Endothelial cell of umbilical vein (primary cell): ENCODE results near the gene MEI4. TPM values are rescaled to one million over a fixed set of nuclear protein-coding genes. Genes with fewer than 3 reads are reported as not detected.
A peak's percentile ranks its signal among the peaks of the same experiment; 100 is the strongest.

ENCODE experiments used
- BruUV-seq: library from RNA; stranded (reverse); fragments of 400-500 nt; replicated peaks from 2 replicates; lab custom pipeline; 2021; lab: Mats Ljungman, UMichigan
- CTCF ChIA-PET: fragments of 300-600, 350-600 bp; sonication (Branson Sonifier 250); formaldehyde crosslinking; loops from one replicate; lab custom pipeline; 2021; ENCODE audit warnings: antibody characterized with exemption, inconsistent platforms; lab: Charles Lee
- POLR2A ChIA-PET: fragments of 300-600, 350-600 bp; sonication (Branson Sonifier 250); formaldehyde crosslinking; loops from one replicate; lab custom pipeline; 2021; ENCODE audit warnings: antibody characterized with exemption, inconsistent platforms; lab: Charles Lee
- DNase-seq: peaks from one replicate; pipeline ENCODE4 v3.0.0-alpha.2; 2011; ENCODE audit warnings: low read depth, low spot score
- FAIRE-seq: peaks from 2 replicates; lab custom pipeline; 2011; peaks lifted over from hg19 to GRCh38; lab: Jason Lieb, UNC
- H2AFZ ChIP-seq: 2 replicates; pipeline ENCODE4 v1.6.0; 2012; ENCODE audit warnings: low read depth, low read length, control low read depth, inconsistent platforms
- H3K27ac ChIP-seq: 2 replicates; pipeline ENCODE4 v1.5.1; 2011; ENCODE audit warnings: low read depth, mild to moderate bottlenecking, control low read depth, low read length, moderate library complexity; ENCODE audit not compliant: insufficient read depth
- H3K27me3 ChIP-seq, 2 experiments: 2 replicates each; pipeline versions ENCODE4 v1.6.0 to v1.6.1; 2011; ENCODE audit warnings: low read length in 2 of 2, mixed read lengths in 1 of 2; ENCODE audit not compliant: control insufficient read depth in 2 of 2, insufficient read depth in 2 of 2
- H3K36me3 ChIP-seq, 2 experiments: 2 replicates in 1 of 2; 3 replicates in 1 of 2; pipeline ENCODE4 v1.5.1; 2011; ENCODE audit warnings: low read length in 2 of 2, mild to moderate bottlenecking in 1 of 2, moderate library complexity in 1 of 2; ENCODE audit not compliant: control insufficient read depth in 2 of 2, insufficient read depth in 2 of 2; ENCODE audit errors: extremely low read depth in 1 of 2
- H3K4me1 ChIP-seq: 3 replicates; pipeline ENCODE4 v1.5.1; 2011; ENCODE audit warnings: mild to moderate bottlenecking, low read length; ENCODE audit not compliant: control insufficient read depth, insufficient read depth; ENCODE audit errors: extremely low read depth
- H3K4me2 ChIP-seq: 2 replicates; pipeline ENCODE4 v1.6.1; 2011; ENCODE audit warnings: low read length, control low read depth, mixed read lengths; ENCODE audit not compliant: insufficient read depth
- H3K4me3 ChIP-seq, 3 experiments: fragments of 200-600 bp in 1 of 3; sonication (generic), shearing (Covaris generic) in 1 of 3; replicated peaks in 1 of 3; 2 replicates each; pipeline ENCODE4 v1.5.1; 2011 to 2016; ENCODE audit warnings: control low read depth in 3 of 3, low read length in 3 of 3, mild to moderate bottlenecking in 2 of 3, inconsistent platforms in 1 of 3, low read depth in 1 of 3, moderate library complexity in 1 of 3; ENCODE audit not compliant: insufficient read depth in 1 of 3
- H3K79me2 ChIP-seq: 2 replicates; pipeline ENCODE4 v1.6.0; 2012; ENCODE audit warnings: low read length, inconsistent platforms; ENCODE audit not compliant: control insufficient read depth, insufficient read depth
- H3K9ac ChIP-seq: replicated peaks from 2 replicates; pipeline ENCODE3; 2011; ENCODE audit warnings: low read length, control low read depth; ENCODE audit not compliant: insufficient read depth; ENCODE audit errors: extremely low read depth
- H3K9me1 ChIP-seq: replicated peaks from 3 replicates; pipeline ENCODE4 v1.6.0; 2011; ENCODE audit warnings: mild to moderate bottlenecking, low read length; ENCODE audit not compliant: control insufficient read depth, insufficient read depth; ENCODE audit errors: extremely low read depth
- H3K9me3 ChIP-seq: replicated peaks from 2 replicates; pipeline ENCODE4 v1.5.1; 2012; ENCODE audit warnings: low read length, inconsistent platforms; ENCODE audit not compliant: control insufficient read depth, insufficient read depth
- H4K20me1 ChIP-seq: replicated peaks from 2 replicates; pipeline ENCODE3; 2011; ENCODE audit warnings: mild to moderate bottlenecking, low read length; ENCODE audit not compliant: control insufficient read depth, insufficient read depth; ENCODE audit errors: extremely low read depth
- CTCF ChIP-seq, 2 donors: IDR thresholded peaks; 1 replicate in 1 of 2; 2 replicates in 1 of 2; pipeline ENCODE4 v1.5.1; 2011; ENCODE audit warnings: low read length in 2 of 2, mild to moderate bottlenecking in 2 of 2, moderate library complexity in 2 of 2, control low read depth in 1 of 2, inconsistent platforms in 1 of 2, low read depth in 1 of 2; ENCODE audit not compliant: insufficient read depth in 1 of 2; ENCODE audit errors: extremely low read depth in 1 of 2
- MAX ChIP-seq: IDR thresholded peaks from 2 replicates; pipeline ENCODE4 v1.6.1; 2011; ENCODE audit not compliant: insufficient read depth, insufficient read length
- MYC ChIP-seq: IDR thresholded peaks from one replicate; pipeline ENCODE4 v1.6.1; 2011; ENCODE audit warnings: mild to moderate bottlenecking, low read depth, low read length
- POLR2AphosphoS5 ChIP-seq: IDR thresholded peaks from 2 replicates; pipeline ENCODE4 v1.6.1; 2012; ENCODE audit warnings: low read depth, mild to moderate bottlenecking, control low read depth, low read length, moderate library complexity; ENCODE audit not compliant: insufficient read depth
- dilution Hi-C: fragments of 300-500 bp; cut with MboI; formaldehyde crosslinking; loops from one replicate; pipeline ENCODE4 v1.15.0; 2019; ENCODE audit warnings: low sequenced_read_pairs; ENCODE audit not compliant: extremely low pct_ligation_motif_present
- intact Hi-C: fragments of 100-400 bp; cut with micrococcal nuclease; formaldehyde crosslinking; loops from one replicate; pipeline ENCODE4 v1.10.0; 2022
- polyA plus RNA-seq, 4 experiments: library from polyadenylated mRNA; depleted of rRNA in 3 of 4; stranded (reverse) in 3 of 4; unstranded in 1 of 4; fragments of >200 nt; gene quantifications; 2 replicates each; pipeline versions ENCODE4 v1.2.1 to v1.2.3, GENCODE V29; 2011 to 2012; ENCODE audit warnings: missing spikeins in 1 of 4
- total RNA-seq: library from RNA; stranded (reverse); gene quantifications from 2 replicates; pipeline ENCODE4 v1.2.3, GENCODE V29; 2021

The MEI4 gene
- total and polyA plus RNA-seq, 2 donors (not counting 3 experiments of a cell fraction or from before 2014, with no cell fraction given), result not detected

- Histone ChIP-seq H3K27ac (no peak overlapping the region), H2AFZ (no peak overlapping the region), H4K20me1 (no peaks in the 10 kb centered on the region), H3K27me3 (no peaks in the 10 kb centered on the region), H3K4me1 (no peaks in the 10 kb centered on the region), H3K36me3 (no peaks in the 10 kb centered on the region), H3K79me2 (no peaks in the 10 kb centered on the region), H3K4me2 (no peak overlapping the region), H3K4me3 (no peak overlapping the region), H3K9me3 (no peaks in the 10 kb centered on the region), H3K9me1 (no peaks in the 10 kb centered on the region), H3K9ac (no peak overlapping the region)
- POLR2A ChIA-PET, result no interaction called here
- no peak for FAIRE-seq
- CTCF ChIA-PET, result no interaction called here
- intact Hi-C loops, result no loop called here
- no peak for DNase-seq
- no peak for TF ChIP-seq MYC
- TF ChIP-seq MAX, result no peak
- TF ChIP-seq POLR2AphosphoS5, result no peak
- dilution Hi-C loops, result no loop called here
- BruUV-seq, result no TSS peak
These were observed 258.0 kb downstream of the MEI4 start for GRCh38 chr6:77910826-77911225.

GRCh38 chr6:77926198-77926751 is 273.4 kb downstream of the MEI4 start:
- no peak overlapping the region for H3K4me3 ChIP-seq
- no peaks in the 10 kb centered on the region for H4K20me1 ChIP-seq
- intact Hi-C loops, result loop anchor here (1.0 kb wide), 1 partner anchor 186 kb away; no protein-coding TSS in a partner anchor
- H3K4me2 ChIP-seq, result no peak overlapping the region
- CTCF ChIA-PET, result interaction anchor here (0.7 to 1.6 kb wide), 7 partner anchors 12 to 1991 kb away, joined by 3 to 10 read pairs (median 4); no protein-coding TSS in a partner anchor
- FAIRE-seq (no peak), DNase-seq (peak; percentile 6)
- BruUV-seq, result no TSS peak
- no peak overlapping the region for H2AFZ ChIP-seq
- POLR2A ChIA-PET, result no interaction called here
- no peaks in the 10 kb centered on the region for H3K9me1 ChIP-seq
- no peaks in the 10 kb centered on the region for H3K79me2 ChIP-seq
- no peaks in the 10 kb centered on the region for H3K36me3 ChIP-seq
- peak in 1 of 2 donors; percentile 2 for TF ChIP-seq CTCF (IDR thresholded peaks at IDR 0.05; ENCODE audit: extremely low read depth in 1 of 2, insufficient read depth in 1 of 2, low read depth in 1 of 2, low read length in 2 of 2)
- TF ChIP-seq MYC, result no peak
- H3K9me3 ChIP-seq, result no peaks in the 10 kb centered on the region
- H3K4me1 ChIP-seq, result no peaks in the 10 kb centered on the region
- H3K27ac ChIP-seq, result no peak overlapping the region
- H3K9ac ChIP-seq, result no peak overlapping the region
- dilution Hi-C loops, result no loop called here
- H3K27me3 ChIP-seq, result no peaks in the 10 kb centered on the region
